HUES6 (cell line): ENCODE results near the gene NFKBIE.
"Not testable (repeated sequence)": the region's sequence is repeated elsewhere in the genome, so short reads cannot be mapped to it uniquely, and the experiment has no call there.

ENCODE experiments used
- H3K27ac ChIP-seq: 2 replicates; pipeline ENCODE4 v1.7.0; 2013; ENCODE audit warnings: low read depth, mild to moderate bottlenecking, low read length, inconsistent platforms
- H3K27me3 ChIP-seq: 2 replicates; pipeline ENCODE4 v1.6.1; 2013; ENCODE audit warnings: low read length; ENCODE audit not compliant: control insufficient read depth, insufficient read depth
- H3K36me3 ChIP-seq: 2 replicates; pipeline ENCODE4 v1.6.1; 2013; ENCODE audit warnings: low read length; ENCODE audit not compliant: control insufficient read depth, insufficient read depth
- H3K4me1 ChIP-seq: 2 replicates; pipeline ENCODE4 v1.6.1; 2013; ENCODE audit warnings: low read length; ENCODE audit not compliant: control insufficient read depth, insufficient read depth
- H3K4me3 ChIP-seq: 2 replicates; pipeline ENCODE4 v1.5.1; 2013; ENCODE audit warnings: low read depth, low read length
- H3K9ac ChIP-seq: one replicate; pipeline ENCODE4 v1.6.1; 2013; ENCODE audit warnings: mild to moderate bottlenecking, low read length
- H3K9me3 ChIP-seq: 2 replicates; pipeline ENCODE4 v1.6.1; 2013; ENCODE audit warnings: low read depth, low read length; ENCODE audit not compliant: control insufficient read depth, insufficient read depth

The NFKBIE gene

GRCh38 chr6:44235269-44235668 is 30.1 kb downstream of the NFKBIE start:
- Histone ChIP-seq H3K4me1 (peaks cover 32% of the 10 kb centered on the region), H3K4me3 (no peak overlapping the region), H3K27me3 (no peaks in the 10 kb centered on the region; the same call in 1 of the 2 replicates), H3K9me3 (no peaks in the 10 kb centered on the region), H3K36me3 (peaks cover 43% of the 10 kb centered on the region), H3K9ac (no peak overlapping the region), H3K27ac (no peak overlapping the region)

DNA sequence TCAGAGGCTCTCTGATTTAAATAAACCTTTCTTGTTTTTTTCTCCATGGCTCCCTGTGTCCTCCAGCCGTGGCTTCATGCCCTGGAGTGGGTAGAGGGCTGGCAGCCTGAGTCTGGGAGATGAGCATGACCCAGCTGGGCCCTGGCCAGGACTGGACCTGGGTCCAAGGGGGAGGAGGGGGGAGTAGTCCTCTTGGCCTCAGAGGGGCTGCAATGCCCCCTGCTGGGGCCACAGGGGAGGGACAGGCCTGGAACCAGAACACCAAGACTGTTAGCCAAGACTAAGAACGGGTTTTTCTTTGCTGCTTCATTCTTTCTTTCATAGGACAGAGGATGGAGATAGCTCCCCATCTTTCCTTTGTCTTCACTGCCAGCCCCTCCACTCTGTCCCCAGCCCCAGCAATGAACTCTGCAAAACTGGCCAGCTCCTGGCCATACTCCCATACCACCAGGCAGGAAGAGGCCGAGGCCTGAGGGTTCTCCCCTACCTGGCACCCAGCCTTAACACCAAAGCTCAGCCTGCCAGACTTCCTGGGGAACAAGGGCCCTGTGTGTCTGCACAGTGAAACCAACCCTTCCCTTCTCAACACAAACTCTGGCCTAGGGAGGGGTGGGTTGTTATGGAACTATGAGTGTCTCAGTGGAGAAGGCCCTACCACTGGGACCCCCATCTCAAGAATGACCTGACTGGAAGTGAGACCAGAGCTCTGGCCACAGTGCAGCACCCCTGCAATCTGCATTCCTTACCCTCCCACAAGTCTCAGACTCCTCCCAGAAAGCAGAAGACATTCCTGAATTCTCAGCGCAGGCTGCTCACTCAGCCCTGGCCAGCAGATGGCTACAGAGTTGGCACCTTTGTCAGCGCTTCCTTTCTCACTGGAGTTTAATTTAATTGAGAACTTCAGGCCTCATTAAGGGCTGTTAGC is 31.0 kb downstream of the NFKBIE start:
- H3K4me1 ChIP-seq: peaks cover 32% of the 10 kb centered on the region
- H3K4me3 ChIP-seq: 0 out of 2 replicates have a peak overlapping the region, but pooled peaks have one; percentile 8
- H3K9ac ChIP-seq: peak overlapping the region; percentile 40
- H3K27me3 ChIP-seq: no peaks in the 10 kb centered on the region; the same call in 1 of the 2 replicates
- H3K9me3 ChIP-seq: no peaks in the 10 kb centered on the region
- H3K27ac ChIP-seq: no peak overlapping the region; the same call in 1 of the 2 replicates
- peaks cover 52% of the 10 kb centered on the region for H3K36me3 ChIP-seq

DNA sequence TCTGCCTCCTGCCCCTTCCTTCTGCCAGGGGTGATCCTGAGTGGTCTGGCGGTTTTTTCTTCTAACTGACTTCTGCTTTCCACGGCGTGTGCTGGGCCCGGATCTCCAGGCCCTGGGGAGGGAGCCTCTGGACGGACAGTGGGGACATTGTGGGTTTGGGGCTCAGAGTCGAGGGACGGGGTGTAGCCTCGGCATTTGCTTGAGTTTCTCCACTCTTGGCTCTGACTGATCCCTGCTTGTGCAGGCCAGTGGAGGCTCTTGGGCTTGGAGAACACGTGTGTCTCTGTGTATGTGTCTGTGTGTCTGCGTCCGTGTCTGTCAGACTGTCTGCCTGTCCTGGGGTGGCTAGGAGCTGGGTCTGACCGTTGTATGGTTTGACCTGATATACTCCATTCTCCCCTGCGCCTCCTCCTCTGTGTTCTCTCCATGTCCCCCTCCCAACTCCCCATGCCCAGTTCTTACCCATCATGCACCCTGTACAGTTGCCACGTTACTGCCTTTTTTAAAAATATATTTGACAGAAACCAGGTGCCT is 31.7 kb downstream of the NFKBIE start:
- Histone ChIP-seq H3K27ac (no peak overlapping the region), H3K4me3 (no peak overlapping the region), H3K27me3 (no peaks in the 10 kb centered on the region; the same call in 1 of the 2 replicates), H3K4me1 (peaks cover 32% of the 10 kb centered on the region), H3K9ac (no peak overlapping the region), H3K9me3 (no peaks in the 10 kb centered on the region), H3K36me3 (peaks cover 59% of the 10 kb centered on the region)

DNA sequence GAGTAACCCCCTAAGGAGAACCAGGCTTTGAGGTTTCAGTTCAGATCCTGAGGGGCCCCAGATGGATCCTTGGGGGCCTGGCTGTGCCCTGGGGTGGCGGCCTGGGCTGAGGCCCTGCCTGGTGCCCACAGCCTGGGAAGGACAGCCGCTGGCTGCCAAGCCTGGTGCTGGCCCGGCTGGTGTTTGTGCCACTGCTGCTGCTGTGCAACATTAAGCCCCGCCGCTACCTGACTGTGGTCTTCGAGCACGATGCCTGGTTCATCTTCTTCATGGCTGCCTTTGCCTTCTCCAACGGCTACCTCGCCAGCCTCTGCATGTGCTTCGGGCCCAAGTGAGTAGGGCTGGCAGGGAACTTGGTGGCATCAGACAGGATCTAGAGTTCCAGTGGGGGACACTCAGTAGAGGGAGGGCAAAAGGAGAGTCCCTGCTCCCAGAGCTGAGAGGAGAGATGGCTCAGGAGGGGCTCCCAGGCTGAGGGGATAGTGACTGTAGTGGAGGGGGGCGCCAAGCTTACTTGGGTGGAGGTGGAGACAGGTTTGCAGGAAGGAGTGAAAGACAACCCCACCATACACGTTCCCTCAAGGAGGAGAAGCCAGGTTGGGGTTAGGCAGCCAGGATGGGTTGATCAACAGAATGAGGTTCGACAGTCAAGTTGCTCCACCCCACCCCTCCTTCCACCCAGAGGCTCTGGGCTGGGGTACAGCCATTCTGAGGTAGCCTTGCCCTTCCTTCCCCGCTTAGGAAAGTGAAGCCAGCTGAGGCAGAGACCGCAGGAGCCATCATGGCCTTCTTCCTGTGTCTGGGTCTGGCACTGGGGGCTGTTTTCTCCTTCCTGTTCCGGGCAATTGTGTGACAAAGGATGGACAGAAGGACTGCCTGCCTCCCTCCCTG is 32.4 kb downstream of the NFKBIE start:
- Histone ChIP-seq H3K4me1 (peaks cover 26% of the 10 kb centered on the region), H3K9ac (no peak overlapping the region), H3K27ac (no peak overlapping the region), H3K4me3 (no peak overlapping the region), H3K27me3 (no peaks in the 10 kb centered on the region), H3K9me3 (no peaks in the 10 kb centered on the region), H3K36me3 (peaks cover 66% of the 10 kb centered on the region)

DNA sequence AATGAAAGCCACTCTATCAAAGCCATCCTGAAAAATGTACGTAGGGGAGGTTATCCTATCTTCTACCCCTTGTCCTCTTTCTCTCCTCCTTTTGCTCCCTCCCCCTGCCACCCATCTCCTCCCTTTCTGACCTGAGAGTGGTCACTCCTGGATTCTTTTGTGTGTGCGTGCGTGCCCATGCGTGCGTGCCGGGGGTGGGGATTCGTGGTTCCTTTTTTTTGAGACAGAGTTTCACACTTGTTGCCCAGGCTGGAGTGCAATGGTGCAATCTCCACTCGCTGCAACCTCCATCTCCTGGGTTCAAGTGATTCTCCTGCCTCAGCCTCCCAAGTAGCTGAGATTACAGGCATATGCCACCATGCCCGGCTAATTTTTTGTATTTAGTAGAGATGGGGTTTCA is 33.9 kb downstream of the NFKBIE start:
- not testable (repeated sequence) for H3K27me3 ChIP-seq, H3K9me3 ChIP-seq, H3K4me3 ChIP-seq, H3K9ac ChIP-seq, H3K27ac ChIP-seq
- Histone ChIP-seq H3K36me3 (peaks cover 68% of the 10 kb centered on the region), H3K4me1 (peaks cover 24% of the 10 kb centered on the region)

GRCh38 chr6:44230034-44230675 is 35.2 kb downstream of the NFKBIE start:
- Histone ChIP-seq H3K27me3 (no peaks in the 10 kb centered on the region), H3K9ac (no peak overlapping the region), H3K4me3 (no peak overlapping the region), H3K9me3 (no peaks in the 10 kb centered on the region), H3K36me3 (peaks cover 65% of the 10 kb centered on the region), H3K4me1 (peaks cover 30% of the 10 kb centered on the region), H3K27ac (no peak overlapping the region)

DNA sequence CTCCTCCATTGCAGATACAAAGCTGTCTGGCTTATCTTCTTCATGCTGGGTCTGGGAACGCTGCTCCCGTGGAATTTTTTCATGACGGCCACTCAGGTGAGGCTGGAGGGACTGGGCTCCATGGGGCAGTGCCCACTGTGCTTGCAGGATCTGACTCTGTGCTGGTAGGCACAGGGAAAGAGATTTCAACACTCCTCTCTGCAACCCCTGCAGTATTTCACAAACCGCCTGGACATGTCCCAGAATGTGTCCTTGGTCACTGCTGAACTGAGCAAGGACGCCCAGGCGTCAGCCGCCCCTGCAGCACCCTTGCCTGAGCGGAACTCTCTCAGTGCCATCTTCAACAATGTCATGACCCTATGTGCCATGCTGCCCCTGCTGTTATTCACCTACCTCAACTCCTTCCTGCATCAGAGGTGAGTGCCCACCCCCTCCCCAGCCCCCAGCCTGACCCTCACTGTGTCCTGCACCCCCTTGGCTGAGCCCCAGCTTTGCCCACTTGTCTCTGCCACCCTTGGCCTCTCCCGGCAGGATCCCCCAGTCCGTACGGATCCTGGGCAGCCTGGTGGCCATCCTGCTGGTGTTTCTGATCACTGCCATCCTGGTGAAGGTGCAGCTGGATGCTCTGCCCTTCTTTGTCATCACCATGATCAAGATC is 35.8 kb downstream of the NFKBIE start:
- no peak overlapping the region for H3K9ac ChIP-seq
- no peaks in the 10 kb centered on the region for H3K27me3 ChIP-seq
- no peaks in the 10 kb centered on the region for H3K9me3 ChIP-seq

DNA sequence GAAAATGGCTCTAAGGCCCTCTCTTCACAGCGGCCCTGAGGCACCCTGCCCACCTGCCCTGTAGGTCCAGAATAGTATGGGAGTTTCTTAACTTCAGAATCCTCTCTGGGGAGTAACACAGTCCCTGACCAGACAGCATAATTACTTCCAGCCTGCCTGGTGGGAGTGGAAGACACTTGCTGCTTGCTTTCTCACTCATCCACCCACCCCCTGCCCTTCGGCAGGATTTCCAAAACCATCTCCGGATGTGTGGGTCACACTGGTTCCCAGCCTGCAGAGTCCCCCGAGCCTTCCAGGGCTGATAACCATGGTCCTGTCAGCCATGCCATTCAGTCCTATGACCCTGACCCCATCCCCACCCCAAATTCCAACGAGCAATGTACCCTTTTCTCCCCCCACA is 36.5 kb downstream of the NFKBIE start:
- Histone ChIP-seq H3K9ac (no peak overlapping the region), H3K9me3 (no peaks in the 10 kb centered on the region), H3K36me3 (peaks cover 59% of the 10 kb centered on the region), H3K27ac (no peak overlapping the region), H3K4me3 (no peak overlapping the region), H3K4me1 (peaks cover 30% of the 10 kb centered on the region), H3K27me3 (no peaks in the 10 kb centered on the region)

More for the DNA sequence above, 35.8 kb downstream of the NFKBIE start:
- H3K27ac ChIP-seq: no peak overlapping the region
- H3K4me1 ChIP-seq: peaks cover 30% of the 10 kb centered on the region
- no peak overlapping the region for H3K4me3 ChIP-seq
- peaks cover 63% of the 10 kb centered on the region for H3K36me3 ChIP-seq

DNA sequence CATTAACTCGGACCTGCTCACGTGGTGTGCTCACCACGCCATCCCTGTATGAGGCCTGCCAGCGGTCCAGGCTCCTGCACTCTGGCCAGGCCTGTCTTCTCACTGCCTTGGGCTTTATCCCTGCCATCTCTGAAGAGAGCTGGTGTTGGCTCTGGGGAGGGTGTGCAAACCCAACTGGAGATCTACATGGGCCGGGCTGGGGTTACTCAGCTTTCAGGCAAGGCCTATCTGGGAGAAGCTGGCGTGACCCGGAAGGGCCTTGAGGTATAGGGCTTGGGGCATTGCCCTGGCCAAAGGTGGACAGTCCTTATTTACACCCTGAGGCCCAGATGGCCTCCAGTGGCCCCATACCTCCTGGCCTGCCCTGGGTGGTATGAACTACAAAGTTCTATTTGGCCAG is 36.9 kb downstream of the NFKBIE start:
- no peak overlapping the region for H3K9ac ChIP-seq
- H3K27ac ChIP-seq: no peak overlapping the region
- H3K27me3 ChIP-seq: no peaks in the 10 kb centered on the region
- no peak overlapping the region for H3K4me3 ChIP-seq
- peaks cover 55% of the 10 kb centered on the region for H3K36me3 ChIP-seq
- no peaks in the 10 kb centered on the region for H3K9me3 ChIP-seq
- peaks cover 27% of the 10 kb centered on the region for H3K4me1 ChIP-seq

DNA sequence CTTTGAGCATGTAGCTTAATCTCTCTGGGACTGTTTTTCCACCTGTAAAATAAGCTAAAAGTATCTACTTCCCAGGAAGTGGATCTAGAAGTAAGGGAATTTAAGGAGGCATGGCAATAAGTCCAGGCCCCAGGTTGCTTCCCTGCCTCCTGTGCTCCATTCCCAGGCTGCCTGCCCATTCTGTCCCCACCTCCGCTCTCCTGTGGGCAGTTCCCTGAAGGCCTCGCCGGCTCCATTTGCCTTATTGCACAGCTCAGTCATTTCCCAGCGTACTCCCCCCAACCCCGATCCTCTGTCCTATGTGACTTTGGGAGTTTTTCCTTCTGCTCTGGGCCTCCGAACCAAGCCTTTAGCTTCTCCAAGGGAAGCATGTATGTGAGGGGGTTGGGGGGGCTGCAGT is 37.3 kb downstream of the NFKBIE start:
- Histone ChIP-seq H3K27me3 (no peaks in the 10 kb centered on the region), H3K27ac (no peak overlapping the region), H3K9ac (no peak overlapping the region), H3K4me1 (peaks cover 27% of the 10 kb centered on the region), H3K4me3 (no peak overlapping the region), H3K36me3 (peaks cover 51% of the 10 kb centered on the region), H3K9me3 (no peaks in the 10 kb centered on the region)
